ENCODE data around the gene INSL3. TPM values are rescaled to one million over a fixed set of nuclear protein-coding genes. Genes with fewer than 3 reads are reported as not detected.

INSL3 gene
- total RNA-seq, 1 donor from 2014 or later: 3.6 TPM

GRCh38 chr19:17843908-17844490, 22.7 kb upstream of the INSL3 start:
- DNase-seq (no peak), ATAC-seq (ENCODE audit: low read depth) (no peak)
- H3K4me3 Mint-ChIP-seq: no peak overlapping the region
- no peak for TF ChIP-seq CTCF (IDR thresholded peaks at IDR 0.05)
- intact Hi-C loops (cut with micrococcal nuclease): no loop called here
- ChIA-PET POLR2A (interaction anchor here (0.6 kb wide), 1 partner anchor 1011 kb away, joined by 8 read pairs; no protein-coding TSS in a partner anchor), CTCF (interaction anchor here (1.2 kb wide), 1 partner anchor 10 kb away, joined by 3 read pairs; no protein-coding TSS in a partner anchor)
- no peak overlapping the region for H3K27ac Mint-ChIP-seq
- peaks cover 47% of the 10 kb centered on the region for H3K4me1 Mint-ChIP-seq
- no peaks in the 10 kb centered on the region for H3K27me3 Mint-ChIP-seq
- H3K36me3 Mint-ChIP-seq (ENCODE audit: low read depth): peaks cover 58% of the 10 kb centered on the region
- no peaks in the 10 kb centered on the region for H3K9me3 Mint-ChIP-seq

GRCh38 chr19:17843292-17843827, 22.0 kb upstream of the INSL3 start:
- H3K36me3 Mint-ChIP-seq (ENCODE audit: low read depth): peaks cover 63% of the 10 kb centered on the region
- no peaks in the 10 kb centered on the region for H3K9me3 Mint-ChIP-seq
- TF ChIP-seq CTCF (IDR thresholded peaks at IDR 0.05): no peak
- CTCF ChIA-PET: interaction anchor here (1.2 kb wide), 1 partner anchor 9 kb away, joined by 3 read pairs; no protein-coding TSS in a partner anchor
- ATAC-seq (ENCODE audit: low read depth) (no peak), DNase-seq (no peak)
- no peak overlapping the region for H3K27ac Mint-ChIP-seq
- H3K27me3 Mint-ChIP-seq: no peaks in the 10 kb centered on the region
- peaks cover 41% of the 10 kb centered on the region for H3K4me1 Mint-ChIP-seq
- POLR2A ChIA-PET: interaction anchor here (0.5 to 0.6 kb wide), 2 partner anchors 376 to 1010 kb away, joined by 3 to 8 read pairs; no protein-coding TSS in a partner anchor
- no peak overlapping the region for H3K4me3 Mint-ChIP-seq
- intact Hi-C loops (cut with micrococcal nuclease): no loop called here

GRCh38 chr19:17842663-17843291, 21.5 kb upstream of the INSL3 start:
- no peak for TF ChIP-seq CTCF (IDR thresholded peaks at IDR 0.05)
- no peak overlapping the region for H3K4me3 Mint-ChIP-seq
- H3K27me3 Mint-ChIP-seq: no peaks in the 10 kb centered on the region
- intact Hi-C loops (cut with micrococcal nuclease): no loop called here
- peaks cover 35% of the 10 kb centered on the region for H3K4me1 Mint-ChIP-seq
- no peak for DNase-seq
- peaks cover 68% of the 10 kb centered on the region for H3K36me3 Mint-ChIP-seq (ENCODE audit: low read depth)
- no peak overlapping the region for H3K27ac Mint-ChIP-seq
- CTCF ChIA-PET: no interaction called here
- ATAC-seq (ENCODE audit: low read depth): no peak
- POLR2A ChIA-PET: interaction anchor here (0.5 kb wide), 1 partner anchor 377 kb away, joined by 3 read pairs; no protein-coding TSS in a partner anchor
- no peaks in the 10 kb centered on the region for H3K9me3 Mint-ChIP-seq

- POLR2A ChIA-PET: interaction anchor here (0.5 kb wide), 1 partner anchor 100 kb away, joined by 12 read pairs; no protein-coding TSS in a partner anchor
- ATAC-seq (ENCODE audit: low read depth) (peak; percentile 87), DNase-seq (no peak)
- H3K27me3 Mint-ChIP-seq: no peaks in the 10 kb centered on the region
- H3K36me3 Mint-ChIP-seq (ENCODE audit: low read depth): peaks cover 72% of the 10 kb centered on the region
- intact Hi-C loops (cut with micrococcal nuclease): no loop called here
- H3K27ac Mint-ChIP-seq: no peak overlapping the region
- peaks cover 31% of the 10 kb centered on the region for H3K4me1 Mint-ChIP-seq
- H3K4me3 Mint-ChIP-seq: no peak overlapping the region
- no peak for TF ChIP-seq CTCF (IDR thresholded peaks at IDR 0.05)
- H3K9me3 Mint-ChIP-seq: no peaks in the 10 kb centered on the region
- CTCF ChIA-PET: no interaction called here
Measured at GRCh38 chr19:17841810-17842662, 20.7 kb upstream of the INSL3 start.
